SK-N-MC (cell line): ENCODE results near the gene TBC1D20.

Source experiments
- EZH2 ChIP-seq: fragments of 200-600 bp; sonication (generic); IDR thresholded peaks from one replicate; pipeline ENCODE4 v1.6.1; 2017; ENCODE audit warnings: antibody characterized with exemption
- POLR2AphosphoS5 ChIP-seq: IDR thresholded peaks from 2 replicates; pipeline ENCODE4 v1.6.1; 2012; ENCODE audit warnings: mild to moderate bottlenecking, low read depth, low read length, borderline replicate concordance

DNA sequence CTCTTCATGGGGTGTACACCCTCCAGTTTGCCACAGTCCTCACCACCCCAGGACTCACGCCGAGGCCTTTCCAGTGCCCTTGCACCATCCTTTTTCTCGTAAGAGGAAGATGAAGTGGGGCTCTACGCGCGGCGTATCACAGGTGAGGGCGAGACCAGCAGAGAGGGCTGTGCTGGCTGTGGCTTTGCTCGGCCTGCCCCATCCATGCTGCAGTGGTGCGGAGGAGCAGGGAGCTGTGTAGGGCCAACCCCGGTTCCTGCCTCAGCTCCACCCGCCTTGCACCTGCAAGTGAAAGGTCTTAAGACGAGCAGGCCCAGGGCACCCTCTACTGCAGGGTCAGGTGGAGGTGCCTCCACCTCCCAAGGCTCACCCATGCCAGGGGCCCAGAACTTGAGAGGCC is 30.1 kb downstream of the TBC1D20 start:
- TF ChIP-seq POLR2AphosphoS5: no peak
- TF ChIP-seq EZH2: no peak
